Spinal cord (tissue), 10 donors: ENCODE measurements around the gene FNIP1. TPM values are rescaled to one million over a fixed set of nuclear protein-coding genes. Genes with fewer than 3 reads are reported as not detected.
A peak's percentile ranks its signal among the peaks of the same experiment; 100 is the strongest.

Experiments
- DNase-seq, 6 donors: peaks; one replicate each; pipeline versions ENCODE4 v3.0.0 to v3.0.0-alpha.2; 2013 to 2015; ENCODE audit warnings: low spot score in 6 of 6, low read depth in 4 of 6
- H3K27ac ChIP-seq: one replicate; pipeline ENCODE4 v1.5.1; 2013; ENCODE audit warnings: low read depth, low read length, control low read depth
- H3K27me3 ChIP-seq: one replicate; pipeline ENCODE4 v1.6.1; 2013; ENCODE audit warnings: low read length; ENCODE audit not compliant: control insufficient read depth, insufficient read depth
- H3K36me3 ChIP-seq: one replicate; pipeline ENCODE4 v1.6.1; 2013; ENCODE audit warnings: low read length; ENCODE audit not compliant: control insufficient read depth, insufficient read depth
- H3K4me1 ChIP-seq: one replicate; pipeline ENCODE4 v1.6.1; 2013; ENCODE audit warnings: low read length; ENCODE audit not compliant: control insufficient read depth, insufficient read depth
- H3K4me3 ChIP-seq: one replicate; pipeline ENCODE4 v1.5.1; 2013; ENCODE audit warnings: low read depth, low read length, control low read depth
- H3K9me3 ChIP-seq: one replicate; pipeline ENCODE4 v1.6.1; 2013; ENCODE audit warnings: low read length; ENCODE audit not compliant: control insufficient read depth, insufficient read depth
- WGBS: methylation state at CpG from one replicate; pipeline ENCODE4 v1.1.5; 2013; ENCODE audit warnings: missing lambda C conversion rate; ENCODE audit not compliant: insufficient coverage; 5-methylcytosine and 5-hydroxymethylcytosine counted together
- polyA plus RNA-seq, 2 donors: library from polyadenylated mRNA; unstranded; fragments of 120-200 nt; gene quantifications; one replicate each; pipeline ENCODE4 v1.2.1, GENCODE V29; 2013; ENCODE audit not compliant: insufficient read length in 2 of 2
- total RNA-seq, 2 donors: library from RNA; depleted of rRNA in 1 of 2; stranded (reverse); fragments of 120-200 nt in 1 of 2; fragments of >200 nt in 1 of 2; gene quantifications; one replicate each; pipeline versions ENCODE4 v1.2.3 to v1.2.4, GENCODE V29; 2013 to 2014
- donor health status: healthy.

The FNIP1 gene
- total and polyA plus RNA-seq, 4 donors: 17.8 to 62.7 (median 26.3) TPM

GRCh38 chr5:131640043-131640856 lies 156.6 kb downstream of the FNIP1 start:
- DNase-seq: no peak
- H3K4me3 ChIP-seq: no peak overlapping the region
- H3K36me3 ChIP-seq: peaks cover 3% of the 10 kb centered on the region
- H3K4me1 ChIP-seq: peaks cover 3% of the 10 kb centered on the region
- 83% methylated on average over 1 of the region's 5 CpGs for WGBS
- no peaks in the 10 kb centered on the region for H3K27me3 ChIP-seq
- no peak overlapping the region for H3K27ac ChIP-seq
- no peaks in the 10 kb centered on the region for H3K9me3 ChIP-seq

GRCh38 chr5:131639148-131639547 lies 157.7 kb downstream of the FNIP1 start:
- H3K4me1 ChIP-seq: peaks cover 3% of the 10 kb centered on the region
- H3K27ac ChIP-seq: no peak overlapping the region
- no peaks in the 10 kb centered on the region for H3K27me3 ChIP-seq
- no peak overlapping the region for H3K4me3 ChIP-seq
- DNase-seq: no peak
- H3K36me3 ChIP-seq: no peaks in the 10 kb centered on the region
- no peaks in the 10 kb centered on the region for H3K9me3 ChIP-seq

- H3K27ac ChIP-seq: no peak overlapping the region
- no peaks in the 10 kb centered on the region for H3K9me3 ChIP-seq
- H3K4me1 ChIP-seq: peaks cover 11% of the 10 kb centered on the region
- 80% methylated on average over 1 of the region's 4 CpGs for WGBS
- no peaks in the 10 kb centered on the region for H3K36me3 ChIP-seq
- H3K27me3 ChIP-seq: no peaks in the 10 kb centered on the region
- H3K4me3 ChIP-seq: no peak overlapping the region
- DNase-seq: no peak
Measured at GRCh38 chr5:131637694-131638093, 159.1 kb downstream of the FNIP1 start.

- H3K27me3 ChIP-seq: no peaks in the 10 kb centered on the region
- peak overlapping the region; percentile 73 for H3K4me3 ChIP-seq
- WGBS: 2% methylated on average over 19 of the region's 24 CpGs
- H3K27ac ChIP-seq: peak overlapping the region; percentile 99
- no peaks in the 10 kb centered on the region for H3K36me3 ChIP-seq
- peak in 4 of 6 donors; percentile 36 to 71 (median 46) for DNase-seq
- H3K4me1 ChIP-seq: peaks cover 11% of the 10 kb centered on the region
- H3K9me3 ChIP-seq: no peaks in the 10 kb centered on the region
Measured at GRCh38 chr5:131635684-131636572, 160.9 kb downstream of the FNIP1 start.

GRCh38 chr5:131634996-131635683 lies 161.7 kb downstream of the FNIP1 start, which contains the start of gene RAPGEF6:
TSS of gene RAPGEF6 (minus strand) at chr5:131635229. CDS start at chr5:131635030, 199 bp downstream.
- Histone ChIP-seq H3K9me3 (no peaks in the 10 kb centered on the region), H3K4me3 (peak within 1 kb of the TSS; percentile 73), H3K27me3 (no peaks in the 10 kb centered on the region), H3K4me1 (peaks cover 11% of the 10 kb centered on the region), H3K27ac (peak within 1 kb of the TSS; percentile 99), H3K36me3 (no peaks in the 10 kb centered on the region)
- peak; percentile 98 to 100 (median 100) for DNase-seq
- under 1% methylated on average over 55 of the region's 55 CpGs for WGBS

- Histone ChIP-seq H3K4me3 (peak overlapping the region; percentile 73), H3K9me3 (no peaks in the 10 kb centered on the region), H3K4me1 (peaks cover 11% of the 10 kb centered on the region), H3K36me3 (no peaks in the 10 kb centered on the region), H3K27me3 (no peaks in the 10 kb centered on the region), H3K27ac (peak overlapping the region; percentile 99)
- WGBS: 0% methylated on average over 21 of the region's 21 CpGs
- DNase-seq: peak in 1 of 6 donors; percentile 26
Measured at GRCh38 chr5:131634666-131634995, 162.2 kb downstream of the FNIP1 start.

- H3K27ac ChIP-seq: peak overlapping the region; percentile 99
- H3K4me3 ChIP-seq: peak overlapping the region; percentile 73
- no peak for DNase-seq
- H3K36me3 ChIP-seq: no peaks in the 10 kb centered on the region
- H3K4me1 ChIP-seq: peaks cover 11% of the 10 kb centered on the region
- H3K9me3 ChIP-seq: no peaks in the 10 kb centered on the region
- no peaks in the 10 kb centered on the region for H3K27me3 ChIP-seq
- 7% methylated on average over 4 of the region's 4 CpGs for WGBS
Measured at GRCh38 chr5:131634238-131634637, 162.6 kb downstream of the FNIP1 start.

GRCh38 chr5:131633830-131634229 lies 163.0 kb downstream of the FNIP1 start:
- Histone ChIP-seq H3K27ac (peak overlapping the region; percentile 99), H3K9me3 (no peaks in the 10 kb centered on the region), H3K36me3 (no peaks in the 10 kb centered on the region), H3K4me1 (peaks cover 11% of the 10 kb centered on the region), H3K27me3 (no peaks in the 10 kb centered on the region), H3K4me3 (peak overlapping the region; percentile 73)
- 30% methylated on average over 3 of the region's 5 CpGs for WGBS
- DNase-seq: no peak

- Histone ChIP-seq H3K36me3 (no peaks in the 10 kb centered on the region), H3K27me3 (no peaks in the 10 kb centered on the region), H3K4me1 (peaks cover 11% of the 10 kb centered on the region), H3K9me3 (no peaks in the 10 kb centered on the region), H3K27ac (no peak overlapping the region), H3K4me3 (no peak overlapping the region)
- no peak for DNase-seq
- 63% methylated on average over 3 of the region's 4 CpGs for WGBS
Measured at GRCh38 chr5:131630963-131631350, 165.9 kb downstream of the FNIP1 start.
